HL-60 (cell line): Measurements from ENCODE around the gene VWA8.
"Not testable (repeated sequence)": the region's sequence is repeated elsewhere in the genome, so short reads cannot be mapped to it uniquely, and the experiment has no call there.

Experiments
- GABPA ChIP-seq: IDR thresholded peaks from 2 replicates; pipeline ENCODE4 v1.6.1; 2012; ENCODE audit warnings: low read depth
- TF ChIP-seq, protein P1 (sequence below): IDR thresholded peaks from one replicate; pipeline ENCODE4 v1.5.1; 2011; ENCODE audit warnings: low read length, control low read depth, inconsistent platforms; ENCODE audit not compliant: insufficient read depth

GRCh38 chr13:41542799-41543198 lies 418.1 kb downstream of the VWA8 start:
- TF ChIP-seq, protein P1, sequence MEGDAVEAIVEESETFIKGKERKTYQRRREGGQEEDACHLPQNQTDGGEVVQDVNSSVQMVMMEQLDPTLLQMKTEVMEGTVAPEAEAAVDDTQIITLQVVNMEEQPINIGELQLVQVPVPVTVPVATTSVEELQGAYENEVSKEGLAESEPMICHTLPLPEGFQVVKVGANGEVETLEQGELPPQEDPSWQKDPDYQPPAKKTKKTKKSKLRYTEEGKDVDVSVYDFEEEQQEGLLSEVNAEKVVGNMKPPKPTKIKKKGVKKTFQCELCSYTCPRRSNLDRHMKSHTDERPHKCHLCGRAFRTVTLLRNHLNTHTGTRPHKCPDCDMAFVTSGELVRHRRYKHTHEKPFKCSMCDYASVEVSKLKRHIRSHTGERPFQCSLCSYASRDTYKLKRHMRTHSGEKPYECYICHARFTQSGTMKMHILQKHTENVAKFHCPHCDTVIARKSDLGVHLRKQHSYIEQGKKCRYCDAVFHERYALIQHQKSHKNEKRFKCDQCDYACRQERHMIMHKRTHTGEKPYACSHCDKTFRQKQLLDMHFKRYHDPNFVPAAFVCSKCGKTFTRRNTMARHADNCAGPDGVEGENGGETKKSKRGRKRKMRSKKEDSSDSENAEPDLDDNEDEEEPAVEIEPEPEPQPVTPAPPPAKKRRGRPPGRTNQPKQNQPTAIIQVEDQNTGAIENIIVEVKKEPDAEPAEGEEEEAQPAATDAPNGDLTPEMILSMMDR, result not testable (repeated sequence)
- TF ChIP-seq GABPA, result not testable (repeated sequence)
